COLO829 (cell line): ENCODE measurements around the gene GMPPB.
"Not testable (repeated sequence)": the region's sequence is repeated elsewhere in the genome, so short reads cannot be mapped to it uniquely, and the experiment has no call there.

ENCODE experiments used
- DNase-seq: peaks from one replicate; pipeline ENCODE4 v3.0.0; 2012; ENCODE audit warnings: low spot score

The GMPPB gene

DNA sequence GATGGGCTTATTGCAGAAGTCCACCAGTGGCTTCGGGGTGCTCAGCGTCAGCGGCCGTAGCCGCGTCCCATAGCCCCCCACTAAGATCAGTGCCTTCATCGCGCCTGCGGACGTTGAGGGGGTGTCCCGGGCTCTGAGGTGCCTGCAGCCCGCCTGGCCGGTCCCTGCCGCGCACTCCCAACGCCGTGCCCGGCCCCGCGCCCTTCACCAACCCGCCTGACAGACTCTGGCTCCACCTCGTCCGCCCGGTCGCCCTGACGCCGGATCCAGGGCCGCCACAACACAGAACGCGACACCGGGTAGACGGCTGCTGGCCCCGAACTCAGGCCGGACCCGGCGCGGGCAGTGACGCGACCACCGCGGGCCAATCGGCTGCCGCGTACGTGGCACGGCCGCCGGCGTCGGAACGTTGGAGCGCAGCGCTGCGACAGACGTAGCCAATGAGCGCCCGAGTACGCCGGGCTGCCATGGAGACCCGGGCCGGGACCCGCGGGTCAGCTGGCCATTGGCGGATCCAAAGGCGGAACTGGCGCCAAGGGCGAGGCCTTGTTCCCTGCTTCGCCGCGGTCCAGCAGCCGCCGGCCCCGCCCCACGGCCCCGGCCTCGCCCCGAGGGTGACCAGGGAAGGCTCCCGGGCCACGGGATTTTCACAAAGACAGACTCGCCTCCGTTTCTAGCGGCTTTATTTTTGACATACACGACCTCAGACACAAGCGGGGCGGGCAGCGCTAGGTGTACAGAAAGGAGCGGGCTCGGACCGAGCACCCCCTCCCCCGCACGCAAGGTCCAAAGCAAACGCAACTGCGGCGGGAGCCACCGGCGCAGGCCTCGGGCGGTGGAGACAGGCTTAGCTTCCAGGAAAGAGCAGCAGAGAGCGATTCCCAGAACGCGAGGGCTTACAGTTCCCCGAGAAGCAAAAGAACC lies at the start of gene GMPPB:
Gene GMPPB, minus strand, starts transcription at position 324 of the 924 bp plus-strand sequence. Its CDS starts 225 bp downstream, at position 99.
- DNase-seq = peak; percentile 97

DNA sequence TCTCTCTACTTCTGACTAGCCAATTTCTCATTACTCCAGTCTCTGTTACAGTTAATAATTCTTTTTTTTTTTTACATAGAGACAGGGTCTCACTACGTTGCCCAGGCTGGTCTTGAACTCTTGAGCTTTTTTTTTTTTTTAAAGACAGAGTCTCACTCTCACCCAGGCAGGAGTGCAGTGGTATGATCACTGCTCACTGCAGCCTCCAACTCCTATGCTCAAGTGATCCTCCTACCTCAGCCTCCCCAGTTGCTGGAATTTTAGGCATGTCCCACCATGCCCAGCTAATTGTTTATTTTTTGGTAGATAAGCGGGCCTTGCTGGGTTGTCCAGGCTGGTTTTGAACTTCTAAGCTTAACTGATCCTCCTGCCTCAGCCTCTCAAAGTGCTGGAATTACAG lies 49.0 kb upstream of the GMPPB start:
- DNase-seq = no peak

DNA sequence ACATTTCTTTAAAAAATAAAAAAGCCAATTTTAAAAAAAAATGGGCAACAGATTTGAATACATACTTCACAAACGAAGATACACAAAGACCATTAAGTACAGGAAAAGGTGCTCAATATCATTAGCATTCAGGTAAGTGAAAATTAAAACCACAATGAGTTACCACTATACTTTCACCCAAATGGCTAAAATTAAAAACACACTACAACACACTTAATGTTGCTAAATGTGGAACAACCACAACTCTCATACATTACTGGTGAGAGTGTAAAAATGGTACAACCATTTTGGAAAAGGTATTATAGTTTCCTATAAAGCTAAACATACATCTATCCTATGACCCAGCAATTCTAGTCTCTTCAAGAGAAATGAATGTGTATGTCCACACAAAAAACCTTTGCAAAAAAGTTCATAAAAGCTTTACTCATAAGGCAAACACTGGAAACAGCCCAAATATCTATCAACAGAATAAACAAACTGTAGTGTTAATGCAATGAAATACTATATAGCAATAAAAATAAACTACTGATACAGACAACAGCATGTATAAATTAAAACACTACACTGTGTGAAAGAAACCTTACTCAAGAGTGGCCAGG lies 47.7 kb upstream of the GMPPB start:
- no peak for DNase-seq

DNA sequence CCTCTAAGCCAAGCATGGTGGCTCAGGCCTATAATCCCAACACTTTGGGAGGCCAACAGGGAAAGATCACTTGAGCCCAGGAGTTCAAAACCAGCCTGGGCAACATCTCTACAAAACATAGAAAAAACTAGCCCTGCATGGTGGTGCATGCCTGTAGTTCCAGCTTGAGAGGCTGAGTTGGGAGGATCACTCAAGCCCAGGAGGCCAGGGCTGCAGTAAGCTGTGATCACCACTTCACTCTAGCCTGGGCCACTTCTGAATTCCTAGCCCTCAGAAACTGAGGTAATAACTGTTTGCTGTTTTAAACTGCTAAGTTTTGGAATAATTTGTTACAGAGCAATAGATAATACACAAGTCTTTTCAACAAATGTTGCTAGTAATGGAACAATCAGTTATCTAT lies 46.2 kb upstream of the GMPPB start:
- DNase-seq = no peak

DNA sequence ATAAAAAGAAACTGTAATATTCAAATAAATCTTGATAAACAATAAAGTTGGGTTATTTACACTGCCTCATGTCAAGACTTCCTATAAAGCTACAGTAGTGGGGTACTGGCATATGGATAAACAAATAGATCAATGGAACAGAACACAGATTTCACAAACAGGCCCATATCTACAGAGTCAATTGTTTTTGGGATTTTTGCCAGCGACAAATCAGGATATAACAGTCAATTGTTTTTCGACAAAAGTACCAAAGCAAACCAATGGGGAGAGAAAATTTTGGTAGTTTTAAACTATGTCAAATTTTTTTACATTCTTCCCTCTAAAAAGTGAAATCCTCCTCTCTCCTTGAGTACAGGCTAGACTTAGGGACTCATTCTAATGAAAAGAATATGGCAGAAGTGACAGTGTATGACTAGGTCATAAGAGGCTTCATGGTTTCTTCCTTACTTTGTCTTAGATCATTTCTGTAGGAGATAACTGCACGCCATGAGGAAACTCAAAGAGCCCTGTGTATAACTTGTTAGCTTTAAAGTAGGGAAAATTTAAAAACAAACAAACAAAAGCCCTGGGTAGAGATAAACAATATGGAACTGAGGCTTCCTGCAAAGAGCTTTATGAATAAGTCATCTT lies 45.6 kb upstream of the GMPPB start:
- no peak for DNase-seq

DNA sequence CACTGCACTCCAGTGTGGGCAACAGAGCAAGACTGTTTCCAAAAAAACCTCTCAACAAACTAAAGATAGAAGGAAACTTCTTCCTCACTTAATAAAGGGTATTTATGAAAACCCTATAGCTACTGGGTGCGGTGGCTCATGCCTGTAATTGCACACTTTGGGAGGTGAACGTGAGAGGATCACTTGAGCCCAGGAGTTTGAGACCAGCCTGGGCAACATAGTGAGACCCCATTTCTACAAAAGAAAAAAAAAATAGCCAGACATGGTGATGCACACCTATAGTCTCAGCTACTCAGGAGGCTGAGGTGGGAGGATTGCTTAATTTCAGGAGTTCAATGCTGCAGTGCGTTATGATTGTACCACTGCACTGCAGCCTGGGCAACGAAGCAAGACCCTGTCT lies 40.2 kb upstream of the GMPPB start:
- DNase-seq = no peak

DNA sequence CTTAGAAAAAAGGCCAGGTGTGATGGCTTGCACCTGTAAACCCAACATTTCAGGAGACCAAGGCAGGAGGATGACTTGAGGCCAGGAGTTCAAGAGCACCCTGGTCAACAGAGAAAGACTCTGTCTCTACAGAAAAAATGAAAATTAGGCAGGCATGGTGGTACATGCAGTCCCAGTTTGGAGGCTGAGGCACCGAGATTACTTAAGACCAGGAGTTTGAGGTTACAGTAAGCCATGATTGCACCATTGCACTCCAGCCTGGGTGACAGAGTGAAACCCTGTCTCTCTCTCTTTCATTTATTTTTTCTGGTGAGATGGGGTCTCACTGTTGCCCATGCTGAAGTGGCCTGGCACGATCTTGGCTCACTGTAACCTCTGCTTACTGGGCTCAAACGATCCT lies 37.9 kb upstream of the GMPPB start:
- DNase-seq = no peak

DNA sequence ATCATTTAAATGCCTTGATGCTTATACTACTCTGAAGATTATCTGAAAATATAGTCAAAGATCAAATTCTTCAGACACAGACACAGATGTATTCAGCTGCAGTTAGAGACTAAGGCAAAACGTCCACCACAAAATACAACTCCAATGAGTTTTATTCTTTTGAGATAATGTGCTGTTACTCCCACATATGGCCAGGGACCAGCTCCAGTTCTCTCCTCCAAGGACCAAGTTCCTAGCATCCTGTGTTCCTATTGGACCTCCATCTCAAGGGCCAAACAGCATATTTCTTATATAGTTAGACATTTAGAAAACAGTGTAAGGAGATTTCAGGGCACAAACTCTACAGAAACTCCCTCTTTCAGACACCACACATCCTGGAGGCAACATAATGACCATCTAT lies 35.5 kb upstream of the GMPPB start:
- no peak for DNase-seq

DNA sequence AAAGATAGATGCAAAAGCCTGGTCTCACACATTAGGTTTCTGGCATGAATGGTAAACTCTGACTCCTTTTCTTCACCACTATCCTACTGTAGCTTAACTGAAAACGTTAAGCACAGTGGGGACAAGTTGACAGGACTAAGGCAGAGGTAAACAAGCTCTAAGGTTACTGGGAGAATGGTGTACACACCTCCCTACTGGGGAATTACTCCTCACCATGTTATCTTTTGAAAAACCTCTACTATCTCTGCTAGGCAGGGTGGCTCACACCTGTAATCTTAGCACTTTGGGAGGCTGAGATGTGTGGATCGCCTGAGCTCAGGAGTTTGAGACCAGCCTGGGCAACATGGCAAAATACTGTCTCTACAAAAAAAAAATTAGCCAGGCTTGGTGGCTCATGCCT lies 33.4 kb upstream of the GMPPB start:
- DNase-seq = no peak

DNA sequence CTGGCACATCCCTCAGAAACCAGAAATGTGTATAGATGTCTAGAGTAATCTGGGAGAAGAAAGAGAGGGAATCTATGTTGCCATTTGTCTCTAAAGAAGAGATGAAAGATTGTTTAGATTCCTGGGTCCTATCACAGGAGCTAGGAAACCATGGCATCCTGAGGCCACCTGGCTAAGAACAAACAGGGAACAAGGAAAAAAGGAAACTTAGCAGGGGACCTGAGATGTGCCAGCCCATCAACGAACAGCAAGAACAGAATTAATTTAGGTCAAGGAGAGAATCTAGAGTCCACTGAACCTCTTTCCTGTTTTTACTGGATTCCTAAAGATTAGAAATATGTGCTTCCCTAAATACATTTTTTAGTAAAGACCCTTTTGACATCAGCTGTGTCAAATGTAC lies 32.3 kb upstream of the GMPPB start:
- no peak for DNase-seq

DNA sequence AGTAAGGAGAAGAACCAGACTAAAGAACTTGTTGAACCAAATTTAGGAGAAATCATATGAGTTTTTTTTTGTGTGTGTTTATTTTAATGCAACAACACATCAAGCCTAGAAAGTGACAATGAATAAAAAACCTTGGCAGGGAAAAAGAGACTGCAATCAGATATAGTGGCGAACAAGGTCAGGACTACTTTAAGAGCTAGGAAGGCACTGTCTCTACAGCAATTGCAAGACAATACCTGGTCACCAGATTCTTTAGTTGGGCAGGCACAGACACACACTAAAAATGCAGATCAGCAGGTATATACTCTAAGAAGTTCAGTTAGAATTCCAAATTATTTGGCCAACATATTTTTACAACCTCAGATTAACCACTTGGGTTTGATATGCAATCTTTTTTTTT lies 30.8 kb upstream of the GMPPB start:
- no peak for DNase-seq

DNA sequence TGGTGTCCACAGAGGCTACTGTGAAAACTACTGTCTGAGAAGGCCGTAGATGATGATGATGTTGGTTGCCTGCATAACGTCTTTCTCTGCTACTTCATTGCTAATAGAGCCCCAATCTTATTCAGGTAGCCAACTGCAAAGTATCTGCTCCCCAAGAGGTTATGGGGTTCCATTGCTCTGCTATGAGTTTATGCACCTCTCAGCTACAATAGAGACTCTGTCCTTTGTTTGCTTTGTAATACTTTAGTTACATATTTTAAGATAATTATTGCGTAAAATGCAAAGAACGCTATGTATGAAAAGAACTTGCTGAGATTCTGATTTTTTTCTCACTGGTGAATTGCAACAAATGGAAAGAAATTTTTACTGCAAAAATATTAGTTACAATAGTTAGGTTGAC lies 27.8 kb upstream of the GMPPB start:
- DNase-seq = no peak

DNA sequence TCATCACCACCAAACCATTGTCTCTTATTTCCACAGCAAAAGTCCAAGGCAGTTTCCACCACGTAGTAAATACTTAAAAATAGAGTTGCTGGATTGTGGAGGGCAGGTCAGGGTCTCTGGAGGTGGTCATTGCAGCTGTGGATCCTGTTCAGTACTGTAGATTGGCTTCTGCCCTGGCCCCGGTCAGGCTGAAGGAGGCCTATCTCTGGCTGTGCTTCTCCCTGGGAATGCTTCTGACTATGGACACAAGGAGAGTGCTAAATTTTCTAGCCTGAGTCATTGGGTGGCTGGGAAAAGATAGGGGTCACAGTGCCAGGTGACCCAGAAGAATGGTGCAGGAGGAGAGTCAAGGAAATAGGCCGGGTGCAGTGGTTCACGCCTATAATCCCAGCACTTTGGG lies 26.3 kb upstream of the GMPPB start:
- DNase-seq = no peak

DNA sequence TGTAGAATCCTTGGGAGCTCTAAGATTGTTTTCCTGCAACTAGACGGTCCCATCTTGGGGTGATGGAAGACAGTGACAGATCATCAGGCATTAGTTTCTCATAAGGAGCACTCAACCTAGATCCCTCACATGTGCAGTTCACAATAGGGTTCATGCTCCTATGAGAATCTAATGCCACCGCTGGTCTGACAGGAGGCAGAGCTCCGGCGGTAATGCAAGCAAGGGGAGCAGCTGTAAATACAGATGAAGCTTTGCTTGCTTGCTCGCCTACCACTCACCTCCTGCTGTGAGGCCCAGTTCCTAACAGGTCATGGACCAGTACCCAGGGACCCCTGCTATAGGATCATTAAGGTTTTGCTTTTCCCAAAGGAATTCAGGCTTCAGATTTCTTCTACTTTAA lies 25.1 kb upstream of the GMPPB start:
- not testable (repeated sequence) for DNase-seq

DNA sequence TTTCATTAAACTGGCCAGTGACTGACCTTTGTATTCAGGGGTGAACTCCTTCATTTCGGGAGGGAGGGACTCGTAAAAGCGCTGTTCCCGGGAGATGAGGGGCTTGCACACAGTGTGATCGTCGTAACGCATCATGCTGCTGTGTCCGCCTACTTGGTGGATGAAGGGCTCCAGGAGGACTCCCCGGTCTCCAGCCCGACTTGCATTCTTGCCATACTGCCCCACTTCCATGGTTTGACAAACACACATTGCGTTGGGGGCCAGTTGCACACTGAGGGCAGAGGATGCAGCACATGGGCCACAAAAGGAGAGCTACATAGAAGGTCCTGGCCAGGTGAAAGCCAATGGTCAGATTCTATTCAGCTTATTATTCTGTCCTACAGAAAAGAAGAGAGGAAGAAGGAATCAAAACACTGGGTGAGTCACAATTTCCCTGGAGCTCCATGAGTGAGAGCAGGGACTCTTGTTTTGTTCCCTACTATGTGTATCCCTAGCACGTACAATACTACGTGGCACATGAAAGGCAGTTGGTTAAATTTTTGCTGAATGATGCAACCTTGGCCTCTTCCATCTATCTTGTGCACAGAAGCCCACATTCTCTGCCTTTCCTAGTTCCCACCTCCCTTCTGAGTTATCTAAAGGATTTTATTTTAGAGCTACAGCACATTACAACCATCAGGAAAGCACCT lies 24.2 kb upstream of the GMPPB start:
- no peak for DNase-seq

DNA sequence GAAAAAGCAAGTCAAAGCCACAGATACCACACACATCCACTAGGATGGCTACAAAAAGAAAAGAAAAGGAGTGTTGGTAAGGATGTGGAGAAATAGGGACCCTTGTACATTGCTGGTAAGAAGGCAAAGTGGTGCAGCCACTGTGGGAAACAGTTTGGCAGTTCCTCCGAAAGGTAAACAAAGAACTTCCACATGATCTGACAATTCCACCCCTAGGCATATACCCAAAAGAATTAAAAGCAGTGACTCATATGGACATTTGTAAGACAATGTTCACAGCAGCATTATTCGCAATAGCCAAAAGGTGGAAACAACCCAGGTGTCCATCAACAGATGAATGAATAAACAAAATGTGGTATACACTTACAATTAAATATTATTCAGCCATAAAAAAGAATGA lies 22.2 kb upstream of the GMPPB start:
- no peak for DNase-seq

DNA sequence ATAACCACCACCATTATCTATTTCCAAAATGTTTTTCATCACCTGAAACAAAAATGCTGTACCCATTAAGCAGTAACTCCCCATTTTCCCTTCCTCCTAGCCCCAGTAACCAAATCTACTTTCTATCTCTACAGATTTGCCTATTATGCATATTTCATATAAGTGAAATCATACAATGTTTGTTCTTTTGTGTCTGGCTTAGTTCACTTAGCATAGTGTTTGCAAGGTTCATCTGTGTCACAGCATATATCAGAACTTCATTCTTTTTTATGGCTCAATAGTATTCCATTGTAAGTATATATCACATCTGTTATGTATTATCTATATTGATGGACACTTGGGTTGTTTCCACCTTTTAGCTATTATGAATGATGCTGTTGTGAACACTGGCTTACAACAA lies 16.7 kb upstream of the GMPPB start:
- no peak for DNase-seq

DNA sequence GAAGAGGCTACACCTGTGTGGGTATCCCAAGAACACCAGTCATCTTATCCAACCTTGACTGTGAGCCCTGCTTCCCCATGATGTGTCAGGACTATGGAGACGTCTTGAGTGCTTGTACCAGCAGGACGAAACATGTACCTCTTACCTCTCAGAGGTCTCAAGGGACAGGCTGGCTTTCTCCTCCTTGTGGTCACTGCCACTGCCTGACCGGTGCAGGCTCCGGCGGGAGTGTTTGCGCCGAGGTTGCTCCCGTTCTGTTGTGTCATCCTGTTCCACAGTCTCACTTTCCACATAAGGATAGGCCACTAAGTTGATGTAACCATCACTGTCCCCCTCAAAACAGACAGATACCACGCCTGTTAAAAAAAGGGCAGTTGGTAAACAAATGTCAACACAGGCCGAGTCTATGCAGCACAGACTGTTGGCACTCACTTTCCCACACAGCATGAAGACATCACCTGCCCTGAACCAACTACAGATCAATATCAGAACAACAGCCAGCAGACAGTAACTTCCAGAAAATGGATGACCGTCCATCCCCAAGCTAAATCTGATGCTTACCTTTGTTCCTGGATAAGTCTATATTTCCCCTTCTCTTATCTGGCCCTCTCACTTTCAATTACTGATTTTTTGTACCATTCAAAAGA lies 14.4 kb upstream of the GMPPB start:
- DNase-seq = no peak

DNA sequence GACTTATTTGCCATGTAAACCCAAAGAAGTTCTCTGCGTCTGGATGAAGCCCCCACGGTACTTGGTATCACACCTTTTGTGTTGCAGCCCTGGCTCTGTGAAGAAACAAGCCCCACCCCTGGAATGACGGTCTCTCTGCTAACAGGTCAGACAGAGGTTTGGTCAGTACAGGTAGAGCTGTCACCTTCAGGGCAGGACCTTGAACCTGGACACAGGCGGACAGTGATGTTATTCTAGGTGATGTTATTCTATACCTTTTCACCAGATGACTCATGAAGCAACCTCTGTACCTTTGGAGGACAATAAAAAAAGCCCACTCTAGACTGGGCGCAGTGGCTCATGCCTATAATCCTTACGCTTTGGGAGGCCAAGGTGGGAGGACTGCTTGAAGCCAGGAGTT lies 11.0 kb upstream of the GMPPB start:
- DNase-seq = no peak

DNA sequence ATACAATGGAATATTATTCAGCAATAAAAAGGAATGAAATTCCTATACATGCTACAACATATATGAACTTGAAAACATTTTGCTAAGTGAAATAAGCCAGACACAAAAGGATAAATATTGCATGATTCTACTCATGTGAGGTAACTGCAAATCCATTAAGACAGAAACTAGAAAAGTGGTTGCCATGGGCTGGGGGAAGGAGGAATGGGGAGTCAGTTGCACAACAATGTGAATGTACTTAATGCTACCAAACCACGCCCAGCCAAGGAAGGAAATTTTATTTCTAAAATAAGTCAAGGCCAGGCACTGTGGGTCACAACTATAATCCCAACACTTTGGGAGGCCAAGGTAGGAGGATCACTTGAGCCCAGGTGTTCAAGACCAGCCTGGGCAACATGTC lies 9.8 kb upstream of the GMPPB start:
- no peak for DNase-seq

DNA sequence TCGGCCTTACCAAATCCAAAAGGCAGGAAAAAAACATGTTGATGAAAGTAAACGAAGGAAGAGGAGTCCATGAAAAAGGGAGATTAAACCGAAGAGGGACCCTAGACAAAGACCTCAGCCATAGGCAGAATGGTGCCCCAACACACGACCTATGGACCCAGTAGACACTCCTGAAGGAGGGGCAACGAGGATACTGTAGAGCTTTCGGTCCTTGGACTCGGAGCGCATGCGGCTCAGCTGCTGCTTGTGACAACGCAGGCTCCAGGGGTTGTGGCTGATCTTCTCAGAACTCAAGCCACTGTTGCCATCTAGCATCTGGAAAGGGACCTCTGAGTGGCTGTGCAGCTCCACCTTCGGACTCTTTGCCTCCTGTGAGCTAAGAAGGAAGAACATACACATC lies 8.8 kb upstream of the GMPPB start:
- DNase-seq = no peak

DNA sequence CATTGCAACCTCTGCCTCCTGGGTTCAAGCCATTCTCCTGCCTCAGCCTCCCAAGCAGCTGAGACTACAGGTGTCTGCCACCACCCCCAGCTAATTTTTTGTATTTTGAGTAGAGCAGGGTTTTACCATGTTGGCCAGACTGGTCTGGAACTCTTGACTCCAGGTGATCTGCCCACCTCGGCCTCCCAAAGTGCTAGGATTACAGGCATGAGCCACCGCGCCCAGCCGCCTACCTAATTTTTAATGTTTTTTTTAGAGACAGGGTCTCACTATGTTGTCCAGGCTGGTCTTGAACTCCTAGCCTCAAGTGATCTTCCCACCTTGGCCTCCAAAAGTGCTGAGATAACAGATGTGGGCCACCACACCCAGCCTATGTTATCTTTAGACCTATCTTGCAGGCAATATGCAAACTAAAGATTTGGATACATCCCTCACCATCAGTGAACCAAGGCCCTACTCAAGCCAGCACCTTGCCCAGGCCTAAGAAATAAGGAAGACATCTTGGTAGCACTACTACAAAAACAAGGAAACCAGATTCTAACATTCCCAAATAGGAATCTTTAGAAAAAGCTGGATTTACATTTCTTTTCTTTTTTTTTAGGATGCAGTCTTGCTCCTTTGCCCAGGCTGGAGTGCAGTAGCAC lies 6.3 kb upstream of the GMPPB start:
- no peak for DNase-seq
